ENCODE data around the gene LIMS2. TPM values are rescaled to one million over a fixed set of nuclear protein-coding genes. Genes with fewer than 3 reads are reported as not detected.

The LIMS2 gene
- polyA plus RNA-seq, 2 of the 4 experiments (the other 2 are of a cell fraction), result 1.2 to 6.1 TPM

DNA sequence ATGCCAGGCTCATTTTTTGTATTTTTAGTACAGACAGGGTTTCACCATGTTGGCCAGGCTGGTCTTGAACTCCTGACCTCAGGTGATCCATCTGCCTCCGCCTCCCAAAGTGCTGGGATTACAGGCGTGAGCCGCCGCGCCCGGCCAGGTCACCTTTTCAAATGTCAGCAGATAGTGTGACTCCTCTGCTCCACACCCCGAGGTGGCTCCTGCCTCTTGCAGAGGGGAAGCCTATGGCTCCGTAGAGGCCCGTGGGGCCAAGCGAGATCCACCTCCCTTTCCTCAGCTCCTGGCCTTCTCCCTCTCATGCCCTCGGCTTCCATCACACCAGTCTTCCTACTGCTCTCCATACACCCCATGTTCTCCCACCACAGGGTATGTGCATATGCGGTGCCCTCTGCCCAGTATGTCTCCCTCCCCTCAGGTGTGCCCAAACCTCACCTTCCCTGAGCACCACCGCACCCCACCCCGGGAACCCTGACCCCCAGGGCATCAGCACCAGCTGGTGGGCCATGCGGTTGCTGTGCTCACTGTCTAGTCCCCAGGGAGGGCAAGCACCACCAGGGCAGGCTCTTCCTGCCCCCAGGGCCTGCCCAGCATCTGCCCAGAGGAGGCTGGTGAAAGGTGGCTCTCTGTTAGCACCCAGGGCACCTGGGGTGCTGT, 18.6 kb downstream of the LIMS2 start:
- no peaks in the 10 kb centered on the region for H3K4me1 ChIP-seq
- no peak for TF ChIP-seq HOXB5 (CRISPR knock-in tag; IDR thresholded peaks at IDR 0.05)
- TF ChIP-seq, protein P1, sequence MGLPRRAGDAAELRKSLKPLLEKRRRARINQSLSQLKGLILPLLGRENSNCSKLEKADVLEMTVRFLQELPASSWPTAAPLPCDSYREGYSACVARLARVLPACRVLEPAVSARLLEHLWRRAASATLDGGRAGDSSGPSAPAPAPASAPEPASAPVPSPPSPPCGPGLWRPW (IDR thresholded peaks at IDR 0.05), result no peak
- TF ChIP-seq, protein P2, sequence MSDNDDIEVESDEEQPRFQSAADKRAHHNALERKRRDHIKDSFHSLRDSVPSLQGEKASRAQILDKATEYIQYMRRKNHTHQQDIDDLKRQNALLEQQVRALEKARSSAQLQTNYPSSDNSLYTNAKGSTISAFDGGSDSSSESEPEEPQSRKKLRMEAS (IDR thresholded peaks at IDR 0.05), result no peak
- no peak for TF ChIP-seq TFCP2L1 (CRISPR knock-in tag; IDR thresholded peaks at IDR 0.05)
- TF ChIP-seq EHF (CRISPR knock-in tag; IDR thresholded peaks at IDR 0.05), result no peak
- no peak for ATAC-seq
- CTCF ChIA-PET, result interaction anchor here (0.8 to 5.3 kb wide), 2 partner anchors 65 to 177 kb away, joined by 3 to 31 read pairs; no protein-coding TSS in a partner anchor
- FAIRE-seq, result no peak
- POLR2A ChIA-PET, result no interaction called here
- H3K9me3 ChIP-seq, result no peaks in the 10 kb centered on the region
- DNase-seq (ENCODE audit: low read depth in 1 of 2, low spot score in 1 of 2), result no peak
- no peak overlapping the region for H3K4me3 ChIP-seq
- WGBS (ENCODE audit: missing lambda C conversion rate), result 84% methylated on average over 15 of the region's 15 CpGs
- no peak overlapping the region for H3K27ac ChIP-seq
- no peak overlapping the region for H3K4me2 ChIP-seq

DNA sequence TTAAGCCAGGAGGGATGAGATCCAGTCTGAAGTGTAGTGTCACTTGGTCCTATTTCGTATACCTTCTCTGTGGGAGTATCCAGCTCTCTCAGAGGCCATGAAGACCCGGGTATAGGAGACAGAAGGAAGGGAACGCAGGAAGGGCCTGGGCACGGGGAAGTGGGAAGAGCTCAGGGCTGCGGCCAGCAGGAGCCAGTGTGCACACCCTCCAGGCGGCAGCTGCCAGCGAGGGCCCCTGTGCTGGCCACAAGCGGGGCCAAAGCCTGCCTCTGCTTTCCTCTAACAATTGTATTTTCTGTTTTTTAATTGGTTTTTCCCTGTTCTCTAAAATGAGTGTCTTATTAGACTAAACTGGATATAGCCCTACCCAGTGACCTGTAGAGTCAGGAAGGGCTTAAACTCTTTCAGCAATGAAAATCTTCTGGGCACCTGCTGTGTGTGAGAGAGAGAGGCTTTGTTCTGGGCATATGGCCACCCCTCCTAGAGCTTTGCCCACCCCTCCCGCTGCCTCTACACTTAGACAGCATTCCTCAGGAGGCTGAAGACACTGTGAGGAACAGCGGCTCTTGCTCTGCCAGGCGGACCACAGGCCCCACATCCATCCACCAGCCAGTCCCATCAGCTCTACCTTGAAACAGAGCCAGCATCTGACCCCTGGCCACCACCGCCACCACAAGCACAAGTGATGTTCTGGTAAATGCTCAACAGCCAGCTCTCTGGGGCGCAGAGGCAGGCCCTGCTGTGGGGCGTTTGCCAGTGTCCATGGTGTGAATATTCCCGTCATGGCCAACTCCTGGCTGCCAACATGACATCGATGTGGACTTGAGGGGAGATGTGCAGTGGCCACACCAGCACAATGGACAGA, 19.9 kb downstream of the LIMS2 start:
- H3K9me3 ChIP-seq, result no peaks in the 10 kb centered on the region
- DNase-seq (ENCODE audit: low read depth in 1 of 2, low spot score in 1 of 2), result no peak
- H3K4me2 ChIP-seq, result no peak overlapping the region
- H3K4me3 ChIP-seq, result no peak overlapping the region
- FAIRE-seq, result no peak
- ATAC-seq, result no peak
- ChIA-PET CTCF (interaction anchor here (1.5 to 5.3 kb wide), 2 partner anchors 17 to 64 kb away, joined by 3 to 31 read pairs; no protein-coding TSS in a partner anchor), POLR2A (no interaction called here)
- no peaks in the 10 kb centered on the region for H3K4me1 ChIP-seq
- WGBS (ENCODE audit: missing lambda C conversion rate), result 79% methylated on average over 14 of the region's 16 CpGs
- no peak overlapping the region for H3K27ac ChIP-seq
- TF ChIP-seq KDM1A (IDR thresholded peaks at IDR 0.05; ENCODE audit: low read depth), result no peak
- no peak for TF ChIP-seq MAZ (IDR thresholded peaks at IDR 0.05; ENCODE audit: borderline replicate concordance, low read depth, low read length)
- TF ChIP-seq E2F6 (IDR thresholded peaks at IDR 0.05; ENCODE audit: borderline replicate concordance, low read depth), result no peak

GRCh38 chr2:127654838-127655175, 20.5 kb downstream of the LIMS2 start:
- ChIA-PET CTCF (interaction anchor here (1.5 to 5.3 kb wide), 2 partner anchors 16 to 63 kb away, joined by 3 to 31 read pairs; no protein-coding TSS in a partner anchor), POLR2A (no interaction called here)
- H3K4me2 ChIP-seq, result no peak overlapping the region
- FAIRE-seq (no peak), ATAC-seq (no peak), DNase-seq (ENCODE audit: low read depth in 1 of 2, low spot score in 1 of 2) (no peak)
- H3K27ac ChIP-seq, result no peak overlapping the region
- H3K4me3 ChIP-seq, result no peak overlapping the region
- 77% methylated on average over 8 of the region's 8 CpGs for WGBS (ENCODE audit: missing lambda C conversion rate)
- no peaks in the 10 kb centered on the region for H3K9me3 ChIP-seq
- no peaks in the 10 kb centered on the region for H3K4me1 ChIP-seq
- TF ChIP-seq HOXA7 (CRISPR knock-in tag; IDR thresholded peaks at IDR 0.05) (no peak), RFX5 (IDR thresholded peaks at IDR 0.05) (no peak), RARB (CRISPR knock-in tag; IDR thresholded peaks at IDR 0.05) (no peak), ESRRA (IDR thresholded peaks at IDR 0.05; ENCODE audit: borderline replicate concordance, low read length) (no peak), POLR2A (IDR thresholded peaks at IDR 0.05; ENCODE audit: low read length) (no peak), TFCP2L1 (CRISPR knock-in tag; IDR thresholded peaks at IDR 0.05) (no peak), PBX3 (IDR thresholded peaks at IDR 0.05) (no peak), REST (IDR thresholded peaks at IDR 0.05) (no peak), SREBF2 (IDR thresholded peaks at IDR 0.05) (no peak)
- TF ChIP-seq, protein P1 (IDR thresholded peaks at IDR 0.05), result no peak
- TF ChIP-seq, protein P3, sequence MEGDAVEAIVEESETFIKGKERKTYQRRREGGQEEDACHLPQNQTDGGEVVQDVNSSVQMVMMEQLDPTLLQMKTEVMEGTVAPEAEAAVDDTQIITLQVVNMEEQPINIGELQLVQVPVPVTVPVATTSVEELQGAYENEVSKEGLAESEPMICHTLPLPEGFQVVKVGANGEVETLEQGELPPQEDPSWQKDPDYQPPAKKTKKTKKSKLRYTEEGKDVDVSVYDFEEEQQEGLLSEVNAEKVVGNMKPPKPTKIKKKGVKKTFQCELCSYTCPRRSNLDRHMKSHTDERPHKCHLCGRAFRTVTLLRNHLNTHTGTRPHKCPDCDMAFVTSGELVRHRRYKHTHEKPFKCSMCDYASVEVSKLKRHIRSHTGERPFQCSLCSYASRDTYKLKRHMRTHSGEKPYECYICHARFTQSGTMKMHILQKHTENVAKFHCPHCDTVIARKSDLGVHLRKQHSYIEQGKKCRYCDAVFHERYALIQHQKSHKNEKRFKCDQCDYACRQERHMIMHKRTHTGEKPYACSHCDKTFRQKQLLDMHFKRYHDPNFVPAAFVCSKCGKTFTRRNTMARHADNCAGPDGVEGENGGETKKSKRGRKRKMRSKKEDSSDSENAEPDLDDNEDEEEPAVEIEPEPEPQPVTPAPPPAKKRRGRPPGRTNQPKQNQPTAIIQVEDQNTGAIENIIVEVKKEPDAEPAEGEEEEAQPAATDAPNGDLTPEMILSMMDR (IDR thresholded peaks at IDR 0.05), result no peak
- TF ChIP-seq, protein P4, sequence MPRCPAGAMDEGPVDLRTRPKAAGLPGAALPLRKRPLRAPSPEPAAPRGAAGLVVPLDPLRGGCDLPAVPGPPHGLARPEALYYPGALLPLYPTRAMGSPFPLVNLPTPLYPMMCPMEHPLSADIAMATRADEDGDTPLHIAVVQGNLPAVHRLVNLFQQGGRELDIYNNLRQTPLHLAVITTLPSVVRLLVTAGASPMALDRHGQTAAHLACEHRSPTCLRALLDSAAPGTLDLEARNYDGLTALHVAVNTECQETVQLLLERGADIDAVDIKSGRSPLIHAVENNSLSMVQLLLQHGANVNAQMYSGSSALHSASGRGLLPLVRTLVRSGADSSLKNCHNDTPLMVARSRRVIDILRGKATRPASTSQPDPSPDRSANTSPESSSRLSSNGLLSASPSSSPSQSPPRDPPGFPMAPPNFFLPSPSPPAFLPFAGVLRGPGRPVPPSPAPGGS (IDR thresholded peaks at IDR 0.05), result no peak
- TF ChIP-seq, protein P5, sequence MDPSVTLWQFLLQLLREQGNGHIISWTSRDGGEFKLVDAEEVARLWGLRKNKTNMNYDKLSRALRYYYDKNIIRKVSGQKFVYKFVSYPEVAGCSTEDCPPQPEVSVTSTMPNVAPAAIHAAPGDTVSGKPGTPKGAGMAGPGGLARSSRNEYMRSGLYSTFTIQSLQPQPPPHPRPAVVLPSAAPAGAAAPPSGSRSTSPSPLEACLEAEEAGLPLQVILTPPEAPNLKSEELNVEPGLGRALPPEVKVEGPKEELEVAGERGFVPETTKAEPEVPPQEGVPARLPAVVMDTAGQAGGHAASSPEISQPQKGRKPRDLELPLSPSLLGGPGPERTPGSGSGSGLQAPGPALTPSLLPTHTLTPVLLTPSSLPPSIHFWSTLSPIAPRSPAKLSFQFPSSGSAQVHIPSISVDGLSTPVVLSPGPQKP (IDR thresholded peaks at IDR 0.05; ENCODE audit: low read depth, low read length), result no peak
- TF ChIP-seq, protein P2 (IDR thresholded peaks at IDR 0.05), result no peak
